Posterior cingulate gyrus (tissue), 11 donors: ENCODE results near the gene SERPINA4.

ENCODE experiments used
- DNase-seq, 10 donors: peaks; one replicate each; pipeline versions ENCODE4 v3.0.0 to v3.0.0-alpha.2; 2020 to 2021; ENCODE audit warnings: mixed read lengths in 3 of 10
- intact Hi-C: fragments of 100-400 bp; cut with DNase I; formaldehyde crosslinking; loops from one replicate; pipeline ENCODE4 v1.15.1; 2023

SERPINA4 gene

DNA sequence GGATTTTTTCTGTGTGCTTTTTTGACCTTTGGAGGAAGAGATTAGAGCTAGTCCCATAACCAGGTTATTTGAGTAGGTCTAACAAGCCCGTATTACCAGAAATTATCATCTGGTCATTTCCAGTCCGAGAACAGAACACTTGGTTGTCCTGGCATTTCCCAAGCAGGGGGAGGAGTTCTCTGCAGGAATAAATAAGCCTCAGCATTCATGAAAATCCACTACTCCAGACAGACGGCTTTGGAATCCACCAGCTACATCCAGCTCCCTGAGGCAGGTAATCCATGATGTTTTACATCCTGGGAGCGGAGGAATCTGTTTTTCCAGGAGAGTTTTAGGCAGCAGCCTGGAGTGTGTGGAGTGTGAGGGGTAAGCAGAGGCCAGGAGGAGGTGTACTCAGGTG is 50.9 kb downstream of the SERPINA4 start, which contains the start of gene SERPINA3:
SERPINA3 (plus strand) TSS at position 218 of the 400 bp plus-strand sequence. CDS start 2,051 bp downstream, outside the sequence.
- peak in 1 of 10 donors; percentile 11 for DNase-seq

DNA sequence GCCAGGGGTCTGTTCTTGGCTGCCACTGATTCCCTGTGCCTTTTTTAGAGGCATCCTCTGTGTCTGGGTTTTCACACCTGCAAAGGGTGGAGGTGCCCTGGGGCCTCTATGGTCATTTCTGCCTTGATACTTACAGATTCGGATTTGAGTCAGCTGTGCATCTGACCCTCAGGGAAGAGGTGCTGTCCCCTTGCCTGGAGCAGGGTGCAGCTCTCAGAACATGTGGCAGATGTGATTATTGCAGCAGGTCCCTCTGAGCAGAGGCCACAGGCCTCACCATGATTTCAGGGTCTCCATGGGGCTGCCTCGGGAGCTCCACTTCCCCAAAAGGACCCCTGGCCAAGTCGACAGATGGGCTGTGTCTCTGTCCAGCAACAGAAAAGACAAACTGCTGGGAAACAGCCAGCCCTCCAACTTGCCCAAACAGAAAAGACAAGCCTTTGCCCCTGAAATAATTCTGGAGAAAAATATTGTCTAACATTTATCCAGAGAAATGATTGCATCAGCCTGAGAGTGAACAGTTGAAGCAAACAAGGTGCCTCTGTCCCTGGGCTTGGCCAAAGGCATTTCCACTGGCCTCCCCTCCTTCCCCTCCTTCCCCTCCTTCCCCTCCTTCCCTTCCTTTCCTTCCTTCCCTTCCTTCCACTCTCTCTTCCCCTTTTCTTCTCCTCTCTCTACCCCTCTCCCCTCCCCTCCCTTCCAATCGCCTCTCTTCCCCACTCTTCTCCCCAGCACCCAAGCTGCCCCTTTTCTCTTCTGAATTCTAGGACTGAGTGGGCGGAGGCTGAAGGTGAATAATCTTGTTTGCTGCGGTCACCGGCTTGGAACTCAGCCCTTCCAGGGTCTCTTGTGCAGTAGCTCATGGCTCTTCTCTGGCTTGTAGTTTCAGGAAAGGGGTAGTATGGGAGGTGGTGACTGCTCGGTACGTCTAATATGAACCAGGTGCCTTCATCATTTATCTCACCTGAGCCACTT is 51.6 kb downstream of the SERPINA4 start:
- peak in 2 of 10 donors; percentile 54 to 69 for DNase-seq

More for the DNA sequence above, 50.9 kb downstream of the SERPINA4 start, which contains the start of gene SERPINA3:
- intact Hi-C loops = no loop called here

DNA sequence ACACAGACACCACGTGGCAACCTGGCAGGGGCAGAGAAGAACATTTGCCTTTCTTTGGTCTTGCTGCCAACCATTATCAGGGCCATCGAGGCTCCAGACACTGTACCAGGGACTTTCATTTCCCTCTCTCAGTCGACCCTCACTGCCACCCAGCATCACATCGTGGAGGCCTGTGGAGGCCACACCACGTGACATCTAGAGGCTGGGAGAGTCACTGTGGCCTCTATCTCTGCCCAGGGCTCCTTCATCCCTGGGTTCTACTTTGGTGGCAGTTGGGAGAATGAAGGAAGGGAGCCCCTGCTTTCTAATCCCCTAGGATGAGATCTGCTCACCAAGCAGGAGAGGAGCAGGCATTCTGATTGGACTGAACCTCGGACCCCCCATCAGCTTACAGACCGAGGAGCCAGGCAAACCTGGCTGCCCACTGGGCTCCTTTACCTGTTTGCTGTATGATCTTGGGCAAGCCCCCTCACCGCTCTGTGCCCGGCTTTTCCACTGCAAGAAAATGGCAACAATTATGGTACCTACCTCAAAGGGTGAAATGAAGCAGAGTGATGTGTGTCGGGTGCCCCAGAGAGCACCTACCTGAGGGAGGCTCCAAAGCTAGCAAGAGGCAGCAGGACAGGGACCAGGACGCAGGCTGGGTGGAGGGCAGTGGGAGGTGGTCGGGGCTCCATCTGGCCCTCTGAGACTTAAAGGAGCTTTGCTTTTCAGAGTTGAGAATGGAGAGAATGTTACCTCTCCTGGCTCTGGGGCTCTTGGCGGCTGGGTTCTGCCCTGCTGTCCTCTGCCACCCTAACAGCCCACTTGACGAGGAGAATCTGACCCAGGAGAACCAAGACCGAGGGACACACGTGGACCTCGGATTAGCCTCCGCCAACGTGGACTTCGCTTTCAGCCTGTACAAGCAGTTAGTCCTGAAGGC is 52.7 kb downstream of the SERPINA4 start:
- DNase-seq = peak in 2 of 10 donors; percentile 29 to 47
- intact Hi-C loops = no loop called here

More for the DNA sequence above, 51.6 kb downstream of the SERPINA4 start:
- intact Hi-C loops = no loop called here

- DNase-seq = peak in 1 of 10 donors; percentile 47
- intact Hi-C loops = no loop called here
Measured at GRCh38 chr14:94614802-94615201, 53.6 kb downstream of the SERPINA4 start.

DNA sequence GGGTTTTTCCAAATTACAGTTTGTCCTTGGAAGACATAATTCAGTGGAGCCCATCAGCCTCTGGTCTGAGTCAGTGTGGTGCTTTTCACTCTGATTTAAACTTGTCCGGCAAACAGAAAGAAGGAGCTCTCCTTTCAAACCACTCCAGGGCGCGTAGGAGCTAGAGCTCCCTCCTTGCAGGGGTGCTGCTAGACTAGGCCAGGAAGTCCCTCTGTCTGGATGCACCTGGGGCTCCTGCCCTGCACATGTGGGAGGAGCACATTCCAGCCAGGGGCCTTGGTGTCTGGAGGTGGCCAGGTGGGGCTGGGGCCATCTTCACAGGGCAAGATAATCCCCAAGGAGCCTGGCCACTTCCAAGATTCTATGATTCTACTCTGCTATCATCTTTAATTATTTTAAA is 54.0 kb downstream of the SERPINA4 start:
- peak in 1 of 10 donors; percentile 30 for DNase-seq
- intact Hi-C loops = no loop called here

- intact Hi-C loops = no loop called here
- peak in 2 of 10 donors; percentile 31 to 54 for DNase-seq
Measured at GRCh38 chr14:94615823-94616570, 54.8 kb downstream of the SERPINA4 start.

DNA sequence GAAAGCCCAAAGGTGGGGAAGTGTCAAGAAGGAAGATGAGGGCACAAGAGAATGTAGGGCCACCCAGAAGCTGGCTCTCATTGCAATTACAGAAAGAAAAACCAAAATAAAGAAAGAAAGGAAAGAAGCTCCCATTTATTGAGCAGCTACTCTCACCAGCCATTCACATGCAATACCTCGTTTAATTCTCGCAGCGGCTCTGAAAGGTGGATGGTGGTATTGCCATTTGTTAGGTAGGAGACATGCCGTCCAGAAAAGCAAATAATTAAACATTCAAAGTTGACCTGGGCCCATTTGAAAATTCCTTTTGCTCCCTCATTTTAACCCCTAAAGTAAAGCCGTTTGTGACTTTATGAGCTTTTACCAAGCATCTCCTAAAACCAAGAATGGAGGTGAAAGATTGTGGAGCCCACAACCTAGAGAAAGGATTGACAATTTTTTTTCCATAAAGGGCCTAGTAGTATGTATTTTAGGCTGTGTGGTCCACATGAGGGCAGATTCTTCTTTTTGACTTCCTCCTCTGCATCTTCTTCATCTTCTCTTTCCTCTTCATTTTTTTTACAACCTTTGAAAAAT is 56.2 kb downstream of the SERPINA4 start:
- DNase-seq = peak in 1 of 10 donors; percentile 12
- intact Hi-C loops = no loop called here

DNA sequence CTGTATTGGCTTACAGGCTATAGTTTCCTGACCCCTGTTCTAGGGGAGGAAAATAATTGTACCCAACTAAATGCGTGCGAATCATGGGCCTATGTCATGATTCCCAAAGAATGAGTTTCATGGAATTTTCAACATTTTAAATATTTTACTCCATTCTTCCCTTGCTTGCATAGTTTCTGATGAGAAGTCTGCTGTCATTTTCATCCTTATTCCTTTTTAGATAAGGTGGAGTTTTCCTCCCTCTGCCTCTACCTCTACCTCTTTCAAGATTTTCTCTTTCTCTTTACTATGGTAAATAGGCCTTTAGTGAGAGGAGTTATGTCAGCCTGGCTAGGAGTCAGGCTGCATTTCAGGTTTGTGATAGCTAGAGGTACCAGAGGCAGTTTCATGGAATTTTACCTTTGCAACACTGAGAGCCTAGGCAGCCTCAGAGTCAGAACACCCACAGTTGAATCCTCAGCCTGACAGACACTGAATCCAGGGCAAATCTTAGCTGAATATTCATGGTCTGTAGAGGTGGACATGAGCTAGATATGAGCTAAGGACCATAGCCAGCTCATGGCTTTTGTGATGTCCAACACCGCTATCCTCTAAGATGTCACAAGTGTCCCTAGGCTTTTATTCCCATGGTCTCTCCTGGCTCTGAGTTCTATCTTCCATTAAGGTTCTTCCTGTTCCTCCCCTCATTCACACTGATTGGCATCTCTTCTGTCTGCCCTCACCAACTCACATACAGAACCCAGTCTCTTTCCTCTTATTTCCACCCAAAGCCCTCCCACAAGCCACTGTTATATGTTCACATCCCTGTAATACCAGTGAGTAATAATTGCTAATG is 57.0 kb downstream of the SERPINA4 start:
- DNase-seq = peak in 1 of 10 donors; percentile 2
- intact Hi-C loops = no loop called here

DNA sequence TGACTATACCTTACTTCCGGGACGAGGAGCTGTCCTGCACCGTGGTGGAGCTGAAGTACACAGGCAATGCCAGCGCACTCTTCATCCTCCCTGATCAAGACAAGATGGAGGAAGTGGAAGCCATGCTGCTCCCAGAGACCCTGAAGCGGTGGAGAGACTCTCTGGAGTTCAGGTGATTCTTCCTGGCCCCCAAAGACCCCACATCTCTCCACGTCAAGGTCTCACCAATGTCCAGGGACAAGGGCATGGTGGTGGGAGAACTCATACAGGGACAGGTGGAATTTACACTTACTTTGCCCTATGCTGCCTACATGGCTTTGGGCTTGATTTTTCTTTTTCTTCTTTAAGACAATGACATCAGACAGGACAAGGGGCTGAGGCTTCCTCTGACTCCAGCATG is 58.1 kb downstream of the SERPINA4 start:
- DNase-seq = peak in 2 of 10 donors; percentile 2 to 34
- intact Hi-C loops = no loop called here
